Stimulated activated CD4-positive, alpha-beta T cell treated with anti-CD3 and anti-CD28 coated beads, Interleukin-4, amount 100 ng/mL, for 1 hour (primary cell): ENCODE measurements around the gene CHRNE.
"Not testable (repeated sequence)": the region's sequence is repeated elsewhere in the genome, so short reads cannot be mapped to it uniquely, and the experiment has no call there.

ENCODE experiments used
- DNase-seq: peaks from one replicate; pipeline ENCODE4 v3.0.0-alpha.2; 2020

The CHRNE gene

DNA sequence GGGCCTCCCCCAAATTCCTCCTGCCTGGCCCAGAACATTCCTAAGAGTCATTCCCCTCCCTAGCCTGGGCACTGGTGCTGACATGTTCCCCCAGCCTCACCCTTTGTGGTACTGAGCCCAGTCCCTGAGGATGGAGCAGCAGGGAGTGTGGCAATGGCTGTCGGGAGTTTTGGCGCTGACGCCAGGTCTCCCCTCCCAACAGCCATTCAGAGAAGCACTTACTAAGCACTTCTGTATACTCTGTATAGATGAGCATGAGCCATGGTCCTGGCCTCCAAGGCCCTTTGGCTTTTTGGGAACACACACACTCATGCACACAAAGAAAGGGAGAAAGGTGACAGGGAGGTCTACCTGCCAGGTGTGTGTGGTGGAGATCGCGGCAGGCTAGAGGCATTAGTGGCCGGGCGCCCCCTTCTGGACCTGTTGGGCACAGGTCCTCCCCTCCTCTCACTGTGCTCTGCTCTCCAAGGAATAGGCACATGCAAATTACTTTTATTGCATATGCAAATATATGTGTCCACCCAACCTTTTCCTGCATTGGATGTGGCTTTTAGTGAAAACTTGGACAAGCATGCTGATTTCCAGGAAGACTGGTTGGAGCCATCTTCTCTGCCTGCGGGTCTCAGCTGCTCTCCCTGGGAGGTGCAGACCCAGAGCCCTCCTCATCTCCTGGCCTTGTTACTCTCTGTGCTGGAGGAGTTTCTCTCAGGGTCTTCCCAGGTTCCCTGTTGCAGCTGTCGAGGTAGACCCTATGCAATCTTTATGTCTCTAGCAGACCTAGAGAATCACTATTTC, 20.9 kb downstream of the CHRNE start:
- peak; percentile 73 for DNase-seq

DNA sequence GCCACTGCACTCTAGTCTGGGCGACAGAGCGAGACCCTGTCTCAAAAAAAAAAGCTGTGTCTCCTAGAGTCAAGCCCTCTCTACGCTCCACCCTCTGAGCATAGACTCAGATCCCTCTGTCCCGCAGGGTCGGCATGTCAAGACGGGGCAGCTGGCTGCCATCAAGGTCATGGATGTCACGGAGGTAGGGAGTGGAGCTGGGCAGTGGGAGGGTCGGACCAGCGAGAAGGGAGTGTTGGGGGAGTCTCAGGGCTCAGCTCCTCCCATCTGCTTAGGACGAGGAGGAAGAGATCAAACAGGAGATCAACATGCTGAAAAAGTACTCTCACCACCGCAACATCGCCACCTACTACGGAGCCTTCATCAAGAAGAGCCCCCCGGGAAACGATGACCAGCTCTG, 22.0 kb downstream of the CHRNE start:
- DNase-seq, result no peak

DNA sequence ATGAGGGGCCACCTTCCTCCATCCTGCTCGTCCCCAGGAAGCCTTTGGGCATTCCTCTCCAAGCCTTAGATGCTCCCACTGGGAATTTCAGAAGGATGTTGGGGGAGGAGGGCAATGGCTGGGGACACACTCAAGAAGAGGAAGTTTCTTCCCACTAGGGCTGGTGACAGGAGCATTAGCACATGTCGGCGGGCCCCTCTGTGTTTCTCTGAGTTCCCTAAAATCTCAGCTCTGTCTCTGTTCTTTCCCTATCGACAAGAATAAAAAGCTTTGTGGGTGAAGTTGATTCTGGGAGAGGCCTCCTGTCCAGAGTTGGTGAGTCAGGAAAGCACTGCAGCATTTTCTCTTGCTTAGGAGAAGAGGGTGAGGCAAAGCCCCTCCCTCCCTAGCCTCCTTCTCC, 23.3 kb downstream of the CHRNE start:
- no peak for DNase-seq

DNA sequence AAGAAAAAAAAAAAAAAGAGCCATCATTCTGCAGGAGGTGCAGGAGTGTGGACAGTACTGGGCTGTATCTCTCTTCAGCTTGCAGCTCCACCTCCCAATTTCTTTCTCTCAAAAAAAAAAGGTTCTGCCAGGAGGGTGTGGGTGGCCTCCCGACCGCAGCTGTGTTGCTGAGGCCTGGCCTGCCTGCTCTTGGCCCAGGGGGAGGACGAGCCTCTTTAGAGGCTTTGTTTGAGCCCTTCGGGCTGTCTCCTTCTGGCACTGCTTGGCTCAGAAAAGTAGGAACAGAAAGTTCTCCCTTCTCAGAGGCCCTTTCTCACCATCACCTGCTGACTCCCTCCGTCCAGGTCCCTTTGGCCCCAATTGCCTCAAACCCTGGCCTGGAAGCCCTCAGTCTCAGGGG, 25.8 kb downstream of the CHRNE start:
- DNase-seq, result no peak

DNA sequence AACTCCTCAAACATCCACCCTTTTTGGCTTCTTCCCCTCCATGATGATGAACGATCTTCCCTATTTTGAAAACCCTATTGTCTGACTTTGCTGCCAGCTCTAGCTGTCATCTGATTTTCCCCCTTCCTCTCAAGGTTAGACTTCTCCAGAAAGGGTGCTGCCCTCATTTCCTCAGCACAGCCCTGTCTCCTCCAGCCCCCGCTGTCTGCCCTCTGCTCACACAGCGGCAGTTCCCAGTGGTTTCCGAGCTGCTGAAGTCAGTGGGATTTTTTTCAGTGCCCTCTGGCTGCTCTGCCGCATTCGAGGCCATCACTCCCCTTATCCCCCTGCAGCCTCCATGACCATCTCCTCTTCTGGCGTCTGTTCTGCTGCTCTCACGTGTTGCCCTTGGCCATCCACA, 30.1 kb downstream of the CHRNE start:
- no peak for DNase-seq

DNA sequence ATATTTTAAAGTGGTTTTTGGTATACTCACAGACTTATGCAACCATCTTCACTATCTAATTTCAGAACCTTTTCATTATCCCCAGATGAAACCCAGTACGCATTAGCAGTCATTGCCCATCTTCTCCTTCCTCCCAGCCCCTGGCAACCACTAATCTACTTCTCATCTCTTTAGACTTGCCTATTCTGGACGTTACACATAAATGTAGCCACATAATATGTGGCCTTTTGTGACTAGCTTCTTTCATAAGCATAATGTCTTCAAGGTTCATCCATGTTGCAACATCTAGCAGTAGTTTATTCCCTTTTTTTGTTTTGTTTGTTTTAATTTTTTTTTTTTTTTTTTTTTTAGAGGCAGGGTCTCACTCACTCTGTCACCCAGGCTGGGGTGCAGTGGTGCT, 32.0 kb downstream of the CHRNE start:
- no peak for DNase-seq

DNA sequence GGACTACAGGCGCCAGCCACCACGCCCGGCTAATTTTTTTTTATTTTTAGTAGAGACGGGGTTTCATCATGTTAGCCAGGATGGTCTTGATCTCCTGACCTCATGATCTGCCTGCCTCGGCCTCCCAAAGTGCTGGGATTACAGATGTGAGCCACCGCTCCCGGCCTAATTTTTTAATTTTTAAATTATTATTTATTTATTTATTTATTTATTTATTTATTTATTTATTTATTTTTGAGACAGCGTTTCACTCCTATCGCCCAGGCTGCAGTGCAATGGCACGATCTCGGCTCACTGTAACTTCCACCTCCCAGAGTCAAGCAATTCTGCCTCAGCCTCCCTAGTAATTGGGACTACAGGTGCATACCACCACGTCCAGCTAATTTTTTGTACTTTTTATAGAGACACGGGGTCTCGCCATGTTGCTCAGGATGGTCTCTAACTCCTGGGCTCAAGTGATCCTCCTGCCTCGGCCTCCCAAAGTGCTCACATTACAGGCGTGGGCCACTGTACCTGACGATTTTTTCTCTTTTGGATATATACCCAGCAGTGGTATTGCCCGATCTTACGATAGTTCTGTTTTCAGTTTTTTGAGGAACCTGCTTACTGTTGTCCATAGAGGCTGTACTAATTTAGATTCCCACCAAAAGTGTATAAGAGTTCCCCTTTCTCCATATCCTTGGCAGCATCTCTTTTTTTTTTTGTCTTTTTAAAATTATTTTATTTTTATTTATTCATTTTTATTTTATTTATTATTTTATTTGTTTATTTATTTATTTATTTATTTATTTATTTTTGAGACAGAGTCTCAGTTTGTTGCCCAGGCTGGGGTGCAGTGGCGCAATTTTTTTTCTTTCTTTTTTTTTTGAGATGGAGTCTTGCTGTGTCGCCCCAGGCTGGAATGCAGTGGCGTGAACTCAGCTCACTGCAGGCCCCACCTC, 33.6 kb downstream of the CHRNE start:
- DNase-seq, result not testable (repeated sequence)

DNA sequence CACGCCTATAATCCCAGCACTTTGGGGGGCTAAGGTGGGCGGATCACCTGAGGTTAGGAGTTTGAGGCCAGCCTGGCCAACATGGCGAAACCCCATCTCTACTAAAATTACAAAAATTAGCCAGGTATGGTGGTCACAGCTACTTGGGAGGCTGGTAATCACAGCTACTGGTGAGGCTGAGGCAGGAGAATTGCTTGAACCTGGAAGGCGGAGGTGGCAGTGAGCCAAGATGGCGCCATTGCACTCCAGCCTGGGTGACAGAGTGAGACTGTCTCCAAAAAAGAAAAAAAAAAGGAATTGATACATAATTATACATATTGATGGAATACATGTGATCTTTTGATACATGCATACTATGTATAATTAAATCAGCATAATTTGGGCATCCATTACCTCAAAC, 35.4 kb downstream of the CHRNE start:
- not testable (repeated sequence) for DNase-seq

DNA sequence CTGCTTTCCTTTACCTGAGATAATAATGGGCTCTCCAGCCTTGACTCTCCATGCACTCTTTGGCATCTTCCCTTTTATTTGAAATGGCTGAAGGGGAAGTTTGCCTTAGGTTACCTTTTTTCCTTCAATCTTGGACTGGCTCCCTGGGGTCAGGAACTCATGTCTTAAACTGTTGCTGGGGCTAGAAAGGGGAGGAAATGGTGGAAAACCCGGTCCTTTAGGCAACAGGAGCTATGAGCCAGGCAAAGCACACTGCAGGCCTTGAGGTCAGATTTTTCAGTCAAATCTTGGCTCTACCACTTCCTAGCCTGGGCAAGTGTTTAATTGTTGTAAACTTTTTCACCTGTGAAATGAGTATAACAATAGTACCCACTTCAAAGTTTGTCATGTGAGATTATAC, 39.6 kb downstream of the CHRNE start:
- DNase-seq, result no peak

DNA sequence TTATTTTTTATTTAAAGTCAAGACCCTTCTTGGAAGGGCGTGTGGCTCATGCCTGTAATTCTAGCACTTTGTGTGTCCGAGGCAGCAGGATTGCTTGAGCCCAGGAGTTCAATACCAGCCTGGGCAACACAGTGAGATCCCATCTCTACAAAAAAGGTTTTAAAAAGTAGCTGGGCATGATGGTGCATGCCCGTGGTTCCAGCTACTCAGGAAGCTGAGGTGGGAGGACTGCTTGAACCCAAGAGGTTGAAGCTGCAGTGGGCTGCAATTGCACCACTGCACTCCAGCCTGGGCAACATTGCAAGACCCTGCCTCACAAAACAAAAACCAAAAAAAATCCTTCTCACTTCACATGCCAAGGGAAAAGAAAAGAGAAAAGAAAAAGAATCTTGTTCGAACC, 40.2 kb downstream of the CHRNE start:
- DNase-seq, result no peak

DNA sequence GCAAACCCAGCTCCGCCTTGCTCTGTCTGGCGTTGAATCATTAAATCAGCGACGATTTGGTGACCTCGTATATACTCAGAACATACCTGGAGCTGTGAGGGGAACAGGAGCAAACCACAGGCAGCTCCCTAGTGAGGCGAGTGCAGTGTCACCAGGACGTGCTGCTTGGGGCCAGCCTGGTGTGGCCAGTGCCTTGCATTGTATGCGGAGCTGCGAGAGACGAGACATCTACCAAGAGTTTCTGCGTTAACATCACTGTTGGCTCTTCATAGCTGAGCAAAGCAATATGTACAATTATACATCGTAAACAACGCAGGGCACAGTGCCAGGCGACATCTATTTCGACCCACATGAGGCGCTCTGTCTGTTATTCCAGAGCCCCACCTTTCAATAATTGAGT, 41.8 kb downstream of the CHRNE start:
- no peak for DNase-seq

DNA sequence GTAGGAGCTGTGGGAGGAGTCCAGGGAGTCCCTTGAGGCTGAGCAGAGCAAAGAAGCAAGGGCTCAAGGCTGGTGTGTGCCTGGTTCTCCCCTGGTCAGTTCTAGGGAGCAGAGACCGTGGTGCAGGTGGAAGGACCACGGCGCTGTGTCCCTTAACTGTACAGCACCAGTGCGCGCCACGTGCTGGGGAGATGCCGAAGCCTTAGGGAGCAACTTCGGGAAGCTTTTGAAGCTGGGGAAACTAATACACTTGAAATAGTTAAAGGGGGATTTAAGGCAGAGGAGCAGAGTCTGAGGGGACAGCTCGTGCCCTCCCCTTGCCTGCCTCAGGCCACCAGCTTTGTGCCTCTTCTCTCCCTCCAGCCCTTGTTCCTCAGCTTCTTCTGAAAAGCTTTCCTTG, 42.2 kb downstream of the CHRNE start:
- no peak for DNase-seq

DNA sequence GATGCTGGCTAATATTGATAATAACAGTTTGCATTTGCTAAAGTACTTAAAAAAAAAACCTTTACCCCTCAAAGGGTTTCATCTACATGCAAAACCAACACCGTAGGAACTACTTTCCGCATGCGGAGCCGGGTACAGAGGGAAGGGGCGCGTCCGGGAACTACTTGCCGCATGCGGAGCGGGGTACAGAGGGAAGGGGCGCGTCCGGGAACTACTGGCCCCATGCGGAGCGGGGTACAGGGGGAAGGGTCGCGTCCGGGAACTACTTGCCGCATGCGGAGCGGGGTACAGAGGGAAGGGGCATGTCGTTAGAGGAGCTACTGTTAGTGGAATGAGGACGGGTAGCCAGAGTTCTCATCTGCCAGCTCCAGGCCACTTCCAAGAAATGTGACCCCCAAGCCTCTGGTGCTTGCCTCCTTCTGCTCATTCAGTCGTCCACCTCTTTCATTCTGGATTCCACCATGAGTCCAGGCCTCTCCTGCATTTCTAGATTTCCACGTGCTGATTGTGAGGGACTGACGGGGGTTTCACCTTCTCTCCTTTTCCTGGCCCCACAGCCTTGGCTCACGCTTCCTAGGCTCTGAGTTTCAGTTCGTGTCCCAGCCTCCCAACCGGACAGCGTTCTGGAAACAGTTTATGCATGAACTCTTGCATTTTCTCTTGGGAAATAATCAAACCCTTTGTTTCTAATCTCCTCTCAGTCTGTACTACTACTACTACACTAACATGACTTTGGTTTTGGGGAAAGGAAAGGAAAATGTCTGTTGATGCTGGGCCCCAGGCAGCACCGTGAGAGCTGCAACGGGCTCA, 42.9 kb downstream of the CHRNE start:
- DNase-seq, result no peak

DNA sequence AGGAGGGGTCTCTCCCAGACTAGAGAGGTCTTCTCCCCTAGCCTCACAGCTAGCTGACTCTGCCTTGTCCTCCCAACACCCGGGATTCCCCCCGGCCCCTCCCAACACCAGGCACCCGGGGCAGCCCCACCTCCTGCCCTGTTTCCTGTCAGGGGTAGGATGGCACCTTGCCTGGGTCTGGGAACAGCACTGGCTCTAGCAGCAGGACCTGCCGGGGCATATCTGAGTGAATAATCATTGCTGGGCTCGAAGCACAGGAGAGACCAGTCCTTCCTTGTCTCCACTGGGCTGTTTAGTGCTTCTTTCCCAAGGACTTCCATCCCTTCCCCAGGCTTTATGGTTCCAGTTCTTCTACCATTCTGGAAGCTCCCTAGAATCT, 44.0 kb downstream of the CHRNE start:
- no peak for DNase-seq

DNA sequence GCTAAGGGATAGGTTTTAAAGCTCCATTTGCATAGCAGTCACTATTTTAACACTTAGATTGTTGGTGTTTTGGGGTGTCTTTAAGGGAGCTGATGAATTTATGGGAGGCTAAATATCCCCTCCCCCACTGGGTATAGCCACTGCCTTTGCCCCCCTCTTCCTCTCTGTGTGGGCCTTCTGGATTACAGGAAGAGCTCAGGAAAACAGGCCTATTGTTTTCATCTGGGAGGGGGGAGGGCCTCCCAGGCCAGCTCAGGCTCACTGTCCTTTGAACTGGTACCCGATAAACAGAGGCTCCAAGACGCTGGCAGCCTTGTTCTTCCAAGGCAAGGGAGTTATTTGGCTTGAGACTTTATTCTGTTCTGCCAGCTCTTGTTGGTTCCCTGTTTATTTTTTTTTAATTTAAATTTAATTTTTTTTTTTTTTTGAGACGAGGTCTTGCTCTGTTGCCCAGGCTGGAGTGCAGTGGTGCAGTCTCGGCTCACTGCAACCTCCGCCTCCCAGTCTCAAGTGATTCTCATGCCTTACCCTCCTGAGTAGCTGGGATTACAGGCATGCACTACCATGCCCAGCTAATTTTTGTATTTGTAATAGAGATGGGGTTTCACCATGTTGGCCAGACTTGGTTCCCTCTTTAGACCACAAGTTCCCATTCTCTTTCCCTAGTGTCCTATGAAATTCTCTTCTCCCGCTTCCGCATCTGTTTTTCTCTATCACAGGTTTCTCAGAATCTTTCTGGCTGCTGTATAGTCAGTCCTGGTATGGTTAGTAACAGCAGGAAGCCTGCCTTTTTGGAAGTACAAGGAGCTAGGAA, 44.6 kb downstream of the CHRNE start:
- no peak for DNase-seq

DNA sequence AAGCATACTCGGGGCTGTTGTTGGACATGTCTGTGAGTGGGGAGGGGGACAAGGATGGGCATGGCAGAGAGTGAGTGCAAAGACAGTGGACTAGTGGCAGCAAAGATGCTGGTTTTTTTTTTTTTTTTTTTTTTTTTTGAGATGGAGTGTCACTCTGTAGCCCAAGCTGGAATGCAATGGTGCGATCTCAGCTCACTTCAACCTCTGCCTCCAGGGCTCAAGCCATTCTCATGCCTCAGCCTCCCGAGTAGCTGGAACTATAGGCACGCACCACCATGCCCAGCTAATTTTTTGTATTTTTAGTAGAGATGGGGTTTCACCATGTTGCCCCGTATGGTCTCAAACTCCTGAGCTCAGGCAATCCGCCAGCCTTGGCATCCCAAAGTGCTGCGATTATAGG, 45.6 kb downstream of the CHRNE start:
- DNase-seq, result not testable (repeated sequence)

DNA sequence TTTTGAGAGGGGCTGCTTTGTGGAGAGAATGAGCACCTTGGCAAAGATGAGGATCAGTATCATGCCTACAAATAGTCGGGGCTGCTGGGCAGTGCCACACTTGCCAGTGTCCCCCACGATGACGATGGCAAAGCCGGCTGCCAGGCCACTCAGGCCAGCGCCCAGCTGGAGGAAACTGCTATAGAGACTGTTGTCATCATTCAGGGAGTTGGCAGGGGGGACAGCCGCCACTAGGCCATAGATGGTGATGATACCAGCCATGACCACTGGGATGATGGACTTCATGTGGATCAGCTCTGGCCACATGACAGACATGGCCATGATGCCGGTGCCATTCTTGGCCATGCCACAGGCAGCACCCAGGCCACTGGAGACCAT, 46.0 kb downstream of the CHRNE start:
- no peak for DNase-seq

DNA sequence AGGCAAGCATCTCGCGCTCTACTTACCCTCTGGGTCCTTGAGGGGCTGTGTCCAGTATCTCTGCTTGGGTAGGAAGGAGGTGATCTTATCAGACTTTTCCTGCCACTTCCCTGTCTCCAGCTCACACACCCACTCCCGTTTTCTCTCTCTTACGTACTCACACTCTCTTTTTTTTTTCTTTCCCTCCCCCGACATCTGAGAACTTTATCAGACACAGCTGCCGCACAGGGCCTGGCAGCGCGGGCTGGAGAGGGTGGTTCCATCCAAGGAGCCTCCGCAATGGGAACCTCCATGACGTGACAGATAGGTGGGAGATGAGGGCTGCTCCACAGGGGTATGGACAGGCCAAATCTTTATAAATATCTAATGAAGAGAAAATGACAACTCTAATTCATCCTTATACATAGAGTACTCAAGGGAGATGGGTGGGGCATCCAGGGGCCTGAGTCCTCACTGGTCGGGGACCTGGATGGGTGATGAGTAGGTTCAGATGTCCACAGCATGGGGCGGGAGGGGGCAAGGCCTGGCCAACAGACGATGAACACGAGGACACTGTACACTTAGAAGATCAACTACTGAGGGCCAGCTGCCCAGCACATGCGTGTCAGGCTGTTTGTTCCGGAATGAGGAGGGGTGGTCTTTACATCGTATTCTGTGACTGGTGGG, 46.5 kb downstream of the CHRNE start:
- no peak for DNase-seq

DNA sequence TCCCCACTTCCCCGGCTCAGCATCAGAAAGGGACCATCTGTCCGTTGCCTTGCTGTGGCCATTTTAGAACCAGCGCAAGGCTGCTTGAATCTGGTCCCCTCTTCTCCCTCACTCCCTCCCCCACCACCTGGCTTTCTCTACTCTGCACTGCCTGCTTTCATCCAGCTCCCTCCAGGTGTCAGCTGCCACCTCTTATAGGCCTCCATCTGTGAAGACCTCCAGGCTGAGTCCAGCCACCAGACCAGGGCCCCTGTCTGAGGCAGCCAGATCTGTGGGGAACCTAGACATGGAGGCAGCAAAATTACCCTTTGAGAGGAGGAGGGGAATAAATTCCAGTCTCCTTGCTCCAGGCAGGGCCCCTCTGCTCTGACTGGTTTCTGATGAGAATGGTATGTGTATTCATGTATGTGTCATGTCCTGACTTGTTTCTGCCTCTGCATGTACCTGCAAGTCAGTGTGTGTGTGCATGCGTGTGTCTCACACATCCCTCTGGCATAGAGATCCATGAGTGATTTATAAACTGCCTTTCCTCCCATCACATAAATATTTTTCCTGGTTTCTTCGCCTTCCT, 48.7 kb downstream of the CHRNE start:
- DNase-seq, result no peak

DNA sequence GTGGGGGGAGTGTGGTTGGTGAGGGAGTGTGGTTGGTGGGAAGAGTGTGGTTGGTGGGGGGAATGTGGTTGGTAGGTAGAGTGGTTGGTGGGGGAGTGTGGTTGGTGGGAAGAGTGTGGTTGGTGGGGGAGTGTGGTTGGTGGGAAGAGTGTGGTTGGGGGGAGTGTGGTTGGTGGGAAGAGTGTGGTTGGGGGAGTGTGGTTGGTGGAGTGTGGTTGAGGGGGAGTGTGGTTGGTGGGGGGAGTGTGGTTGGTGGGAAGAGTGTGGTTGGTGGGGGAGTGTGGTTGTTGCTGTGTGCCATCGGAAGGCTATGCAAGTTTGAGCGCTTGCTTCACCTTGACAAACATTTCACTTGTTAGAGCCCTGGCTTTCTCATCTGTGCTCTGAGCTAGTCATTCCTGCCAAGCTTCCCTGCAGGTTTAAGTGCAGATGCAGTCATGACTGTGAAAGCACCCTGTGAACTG, 49.7 kb downstream of the CHRNE start:
- no peak for DNase-seq

DNA sequence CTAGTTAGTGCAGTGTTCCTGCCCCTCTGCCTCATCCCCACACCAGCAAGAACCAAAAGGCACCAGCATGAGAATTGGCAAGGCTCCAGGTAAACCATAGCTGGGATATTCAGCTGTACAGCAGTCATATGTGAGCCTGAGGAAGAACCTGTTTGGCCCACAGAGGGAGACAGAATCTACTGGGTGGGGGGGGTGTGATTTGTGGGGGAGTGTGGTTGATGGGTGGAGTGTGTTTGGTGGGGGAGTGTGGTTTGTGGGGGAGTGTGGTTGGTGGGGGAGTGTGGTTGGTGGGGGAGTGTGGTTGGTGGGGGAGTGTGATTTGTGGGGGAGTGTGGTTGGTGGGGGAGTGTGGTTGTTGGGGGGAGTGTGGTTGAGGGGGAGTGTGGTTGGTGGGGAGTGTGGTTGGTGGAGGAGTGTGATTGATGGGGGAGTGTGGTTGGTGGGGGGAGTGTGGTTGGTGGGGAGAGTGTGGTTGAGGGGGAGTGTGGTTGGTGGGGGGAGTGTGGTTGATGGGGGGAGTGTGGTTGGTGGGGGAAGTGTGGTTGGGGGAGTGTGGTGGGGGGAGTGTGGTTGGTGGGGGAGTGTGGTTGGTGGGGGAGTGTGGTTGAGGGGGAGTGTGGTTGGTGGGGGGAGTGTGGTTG, 50.2 kb downstream of the CHRNE start:
- no peak for DNase-seq
